Measurements from ENCODE around the gene CLDN17.

CLDN17 gene

GRCh38 chr21:30116479-30116878 is 50.1 kb downstream of the CLDN17 start:
- DNase-seq = no peak

Measured in femur (tissue), 1 donor.